Fibroblast of lung (primary cell): ENCODE data around the gene EMC8. TPM values are rescaled to one million over a fixed set of nuclear protein-coding genes. Genes with fewer than 3 reads are reported as not detected.

ENCODE experiments used
- DNase-seq, 2 donors: peaks; one replicate each; pipeline versions ENCODE4 v3.0.0 to v3.0.0-alpha.2; 2010; ENCODE audit warnings: low read depth in 2 of 2
- H2AFZ ChIP-seq: 2 replicates; pipeline ENCODE4 v1.5.1; 2012; ENCODE audit warnings: low read length, control low read depth, inconsistent platforms
- H3K27ac ChIP-seq: 2 replicates; pipeline ENCODE4 v1.5.1; 2011; ENCODE audit warnings: low read length, control low read depth; ENCODE audit not compliant: insufficient read depth
- H3K27me3 ChIP-seq: 2 replicates; pipeline ENCODE4 v1.5.1; 2011; ENCODE audit warnings: mild to moderate bottlenecking, low read length; ENCODE audit not compliant: control insufficient read depth, insufficient read depth
- H3K36me3 ChIP-seq: 2 replicates; pipeline ENCODE4 v1.5.1; 2011; ENCODE audit warnings: low read length; ENCODE audit not compliant: control insufficient read depth, insufficient read depth
- H3K4me1 ChIP-seq: 2 replicates; pipeline ENCODE4 v1.5.1; 2011; ENCODE audit warnings: low read length; ENCODE audit not compliant: control insufficient read depth, insufficient read depth; ENCODE audit errors: extremely low read depth
- H3K4me2 ChIP-seq: 2 replicates; pipeline ENCODE4 v1.5.1; 2011; ENCODE audit warnings: low read length, control low read depth; ENCODE audit not compliant: insufficient read depth; ENCODE audit errors: extremely low read depth
- H3K4me3 ChIP-seq, 4 experiments: fragments of 200-600 bp in 1 of 4; sonication (generic) in 1 of 4; replicated peaks in 1 of 4; 2 replicates each; pipeline ENCODE4 v1.5.1; 2011 to 2016; ENCODE audit warnings: low read length in 4 of 4, low read depth in 3 of 4, mild to moderate bottlenecking in 3 of 4, control low read depth in 2 of 4, inconsistent platforms in 1 of 4, mixed read lengths in 1 of 4; ENCODE audit not compliant: insufficient read depth in 1 of 4; ENCODE audit errors: control extremely low read depth in 1 of 4
- H3K79me2 ChIP-seq: 2 replicates; pipeline ENCODE4 v1.5.1; 2012; ENCODE audit warnings: mild to moderate bottlenecking, low read length, inconsistent platforms; ENCODE audit not compliant: control insufficient read depth, insufficient read depth
- H3K9ac ChIP-seq: 2 replicates; pipeline ENCODE4 v1.5.1; 2011; ENCODE audit warnings: mild to moderate bottlenecking, low read length, control low read depth; ENCODE audit not compliant: insufficient read depth
- H3K9me3 ChIP-seq: 2 replicates; pipeline ENCODE4 v1.5.1; 2012; ENCODE audit warnings: low read depth, low read length; ENCODE audit not compliant: control insufficient read depth, insufficient read depth
- H4K20me1 ChIP-seq: 2 replicates; pipeline ENCODE4 v1.5.1; 2011; ENCODE audit warnings: low read length; ENCODE audit not compliant: control insufficient read depth, insufficient read depth; ENCODE audit errors: extremely low read depth
- EZH2 ChIP-seq: IDR thresholded peaks from 2 replicates; pipeline ENCODE4 v1.5.1; 2012; ENCODE audit warnings: low read length, control low read depth, mild to moderate bottlenecking; ENCODE audit errors: missing control alignments
- polyA plus RNA-seq, 2 donors: library from polyadenylated mRNA; depleted of rRNA in 1 of 2; stranded (reverse) in 1 of 2; unstranded in 1 of 2; fragments of >200 nt; gene quantifications; 2 replicates each; pipeline ENCODE4 v1.2.1, GENCODE V29; 2011 to 2012; ENCODE audit warnings: missing spikeins in 1 of 2
- total RNA-seq: library from RNA; depleted of rRNA; stranded (reverse); fragments of >200 nt; gene quantifications from 2 replicates; pipeline ENCODE4 v1.2.1, GENCODE V29; 2014
- TF ChIP-seq, protein P1 (sequence below), 2 donors: IDR thresholded peaks in 1 of 2; conservative IDR thresholded peaks in 1 of 2; 1 replicate in 1 of 2; 2 replicates in 1 of 2; pipeline ENCODE4 v1.5.1; 2011 to 2012; ENCODE audit warnings: low read length in 2 of 2, control low read depth in 1 of 2, inconsistent platforms in 1 of 2, low read depth in 1 of 2, mild to moderate bottlenecking in 1 of 2

EMC8 gene
- total and polyA plus RNA-seq, 2 donors (not counting 1 experiment from before 2014, with no cell fraction given), result 25.1 to 25.9 TPM

DNA sequence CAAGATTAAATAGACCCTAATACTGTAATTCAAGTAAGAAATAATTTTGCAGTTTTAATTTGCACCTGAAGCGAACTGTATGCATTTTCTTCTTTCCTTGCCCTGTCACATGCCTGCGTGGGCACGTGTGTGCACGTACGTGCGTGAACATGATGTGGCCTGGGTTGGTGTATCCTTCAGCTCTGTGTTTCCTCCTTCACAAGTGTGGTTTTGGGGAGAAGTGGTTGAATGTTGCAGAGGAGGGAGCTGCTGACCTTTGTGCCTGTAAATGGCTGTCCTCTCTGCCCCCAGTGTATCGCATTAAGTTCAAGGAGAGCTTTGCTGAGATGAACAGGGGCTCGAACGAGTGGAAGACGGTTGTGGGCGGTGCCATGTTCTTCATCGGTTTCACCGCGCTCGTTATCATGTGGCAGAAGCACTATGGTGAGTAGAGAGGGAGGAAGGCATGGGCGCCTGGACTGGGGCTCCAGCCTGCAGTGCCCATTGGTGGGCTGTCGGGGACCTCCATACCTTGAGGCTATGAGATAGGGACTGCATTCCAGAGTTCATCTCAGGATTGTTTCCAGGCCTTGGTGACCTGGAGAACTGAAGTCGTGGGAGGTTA, 6.2 kb upstream of the EMC8 start:
- TF ChIP-seq, protein P1, sequence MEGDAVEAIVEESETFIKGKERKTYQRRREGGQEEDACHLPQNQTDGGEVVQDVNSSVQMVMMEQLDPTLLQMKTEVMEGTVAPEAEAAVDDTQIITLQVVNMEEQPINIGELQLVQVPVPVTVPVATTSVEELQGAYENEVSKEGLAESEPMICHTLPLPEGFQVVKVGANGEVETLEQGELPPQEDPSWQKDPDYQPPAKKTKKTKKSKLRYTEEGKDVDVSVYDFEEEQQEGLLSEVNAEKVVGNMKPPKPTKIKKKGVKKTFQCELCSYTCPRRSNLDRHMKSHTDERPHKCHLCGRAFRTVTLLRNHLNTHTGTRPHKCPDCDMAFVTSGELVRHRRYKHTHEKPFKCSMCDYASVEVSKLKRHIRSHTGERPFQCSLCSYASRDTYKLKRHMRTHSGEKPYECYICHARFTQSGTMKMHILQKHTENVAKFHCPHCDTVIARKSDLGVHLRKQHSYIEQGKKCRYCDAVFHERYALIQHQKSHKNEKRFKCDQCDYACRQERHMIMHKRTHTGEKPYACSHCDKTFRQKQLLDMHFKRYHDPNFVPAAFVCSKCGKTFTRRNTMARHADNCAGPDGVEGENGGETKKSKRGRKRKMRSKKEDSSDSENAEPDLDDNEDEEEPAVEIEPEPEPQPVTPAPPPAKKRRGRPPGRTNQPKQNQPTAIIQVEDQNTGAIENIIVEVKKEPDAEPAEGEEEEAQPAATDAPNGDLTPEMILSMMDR (conservative IDR thresholded peaks at IDR 0.05 in 1 of 2, IDR thresholded peaks at IDR 0.05 in 1 of 2; ENCODE audit: low read depth in 1 of 2, low read length in 2 of 2), result no peak
- no peak for TF ChIP-seq EZH2
- Histone ChIP-seq H3K4me1 (peaks cover 3% of the 10 kb centered on the region), H3K36me3 (peaks cover 25% of the 10 kb centered on the region), H4K20me1 (no peaks in the 10 kb centered on the region), H3K27me3 (no peaks in the 10 kb centered on the region), H3K9me3 (no peaks in the 10 kb centered on the region), H3K4me2 (no peak overlapping the region), H3K9ac (no peak overlapping the region), H3K27ac (no peak overlapping the region), H3K4me3 (no peak overlapping the region), H3K79me2 (peaks cover 14% of the 10 kb centered on the region), H2AFZ (no peak overlapping the region)
- no peak for DNase-seq

GRCh38 chr16:85803570-85803969, 4.2 kb upstream of the EMC8 start:
- peaks cover 32% of the 10 kb centered on the region for H3K79me2 ChIP-seq
- no peak overlapping the region for H3K9ac ChIP-seq
- no peak overlapping the region for H3K27ac ChIP-seq
- no peaks in the 10 kb centered on the region for H4K20me1 ChIP-seq
- no peak overlapping the region for H2AFZ ChIP-seq
- no peak overlapping the region for H3K4me2 ChIP-seq
- no peak for TF ChIP-seq EZH2
- TF ChIP-seq, protein P1 (conservative IDR thresholded peaks at IDR 0.05 in 1 of 2, IDR thresholded peaks at IDR 0.05 in 1 of 2; ENCODE audit: low read depth in 1 of 2, low read length in 2 of 2), result no peak
- H3K9me3 ChIP-seq, result no peaks in the 10 kb centered on the region
- H3K27me3 ChIP-seq, result no peaks in the 10 kb centered on the region
- peaks cover 25% of the 10 kb centered on the region for H3K36me3 ChIP-seq
- no peak overlapping the region for H3K4me3 ChIP-seq
- no peak for DNase-seq
- H3K4me1 ChIP-seq, result peaks cover 3% of the 10 kb centered on the region

DNA sequence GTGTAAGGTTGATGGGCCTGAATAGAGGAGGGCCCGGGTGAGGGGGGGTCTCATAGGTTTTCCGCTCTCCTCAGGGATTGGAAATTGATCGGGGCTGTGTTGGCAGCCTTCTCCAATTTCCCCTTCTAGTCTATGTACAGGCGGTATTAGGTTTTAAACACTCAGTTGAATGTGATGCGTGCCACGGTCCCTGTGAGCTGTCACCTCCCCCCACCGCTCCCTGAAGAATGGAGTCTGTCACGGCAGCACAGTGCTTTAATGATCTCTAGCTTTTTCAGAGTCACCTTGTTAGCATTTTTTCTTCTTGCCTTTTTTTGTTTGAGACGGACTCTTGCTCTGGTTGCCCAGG, 951 bp upstream of the EMC8 start:
- H2AFZ ChIP-seq, result no peak overlapping the region
- H3K27me3 ChIP-seq, result no peaks in the 10 kb centered on the region
- H3K27ac ChIP-seq, result peak overlapping the region; percentile 78
- peak overlapping the region; percentile 85 for H3K9ac ChIP-seq
- no peak for DNase-seq
- peaks cover 3% of the 10 kb centered on the region for H3K4me1 ChIP-seq
- peak overlapping the region; percentile 83 for H3K4me2 ChIP-seq
- H3K9me3 ChIP-seq, result no peaks in the 10 kb centered on the region
- TF ChIP-seq, protein P1 (conservative IDR thresholded peaks at IDR 0.05 in 1 of 2, IDR thresholded peaks at IDR 0.05 in 1 of 2; ENCODE audit: low read depth in 1 of 2, low read length in 2 of 2), result no peak
- TF ChIP-seq EZH2, result no peak
- H3K79me2 ChIP-seq, result peaks cover 65% of the 10 kb centered on the region
- no peaks in the 10 kb centered on the region for H4K20me1 ChIP-seq
- H3K36me3 ChIP-seq, result peaks cover 28% of the 10 kb centered on the region
- peak overlapping the region; percentile 73 to 93 (median 81) for H3K4me3 ChIP-seq
